ENCODE measurements around the gene TMEM243. TPM values are rescaled to one million over a fixed set of nuclear protein-coding genes. Genes with fewer than 3 reads are reported as not detected.
A peak's percentile ranks its signal among the peaks of the same experiment; 100 is the strongest.

TMEM243 gene
- total and polyA plus RNA-seq, 3 experiments from 2014 or later, result 62.9 to 73.3 (median 67.4) TPM

DNA sequence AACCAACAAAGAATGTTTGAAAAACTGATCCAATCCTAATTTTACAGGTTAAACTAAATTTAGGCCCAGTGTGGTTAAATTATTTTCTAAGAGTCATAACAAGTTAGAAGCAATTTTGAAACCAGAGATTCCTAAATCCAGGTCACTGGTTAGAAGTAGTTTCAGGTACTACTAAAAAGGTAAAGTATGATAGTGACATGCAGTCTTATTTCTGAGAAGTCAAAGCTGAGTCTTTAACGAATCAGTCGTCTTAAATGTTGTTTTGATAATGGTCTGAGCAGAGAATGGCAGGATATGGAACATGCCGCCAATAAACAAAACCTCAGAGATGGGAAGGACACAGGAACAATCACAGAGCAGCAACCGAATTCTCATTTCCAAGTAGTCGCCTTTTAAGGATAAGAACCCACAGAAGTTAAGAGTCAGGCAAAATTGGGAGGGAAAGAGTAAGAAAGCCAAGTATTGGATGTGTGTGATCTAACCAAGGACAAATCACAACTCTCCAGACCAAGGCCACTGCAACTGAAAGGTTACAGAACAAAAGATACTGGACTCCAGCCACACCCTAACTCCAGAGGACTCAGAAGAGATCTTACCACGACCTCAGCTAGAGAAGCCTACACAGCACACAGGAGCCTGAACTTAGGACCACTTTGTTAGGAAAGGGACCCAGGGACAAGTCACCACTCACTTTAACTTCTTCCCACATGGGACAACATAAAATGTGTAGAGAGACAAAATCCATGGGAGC is 19.7 kb downstream of the TMEM243 start:
- H3K27me3 Mint-ChIP-seq, result no peaks in the 10 kb centered on the region
- Histone ChIP-seq H3K27ac (ENCODE audit: low read depth, low read length) (no peak overlapping the region), H3K27me3 (ENCODE audit: insufficient read depth, low read length, poor library complexity, severe bottlenecking) (no peaks in the 10 kb centered on the region), H3K4me3 (ENCODE audit: low read length) (no peak overlapping the region), H3K4me1 (ENCODE audit: insufficient read depth, low read length) (peaks cover 40% of the 10 kb centered on the region), H3K9me3 (ENCODE audit: low read length) (no peaks in the 10 kb centered on the region), H3K36me3 (ENCODE audit: insufficient read depth, low read length) (peaks cover 27% of the 10 kb centered on the region)
- DNase-seq, result no peak
- POLR2A ChIA-PET, result interaction anchor here (2.2 kb wide), 1 partner anchor 47 kb away, joined by 8 read pairs; the partner anchor contains the start of gene DMTF1
- CTCF ChIA-PET, result interaction anchor here (2.6 kb wide), 1 partner anchor 13 kb away, joined by 7 read pairs; no protein-coding TSS in a partner anchor
- H3K27ac Mint-ChIP-seq, result peak overlapping the region; percentile 35 to 93 (median 76)
- H3K4me1 Mint-ChIP-seq, result peaks cover 58 to 76% (median 76%) of the 10 kb centered on the region in 3 donors
- H3K36me3 Mint-ChIP-seq, result peaks cover 11 to 69% (median 21%) of the 10 kb centered on the region in 3 donors
- H3K4me3 Mint-ChIP-seq, result peak overlapping the region in 1 of 7 donors; percentile 15
- peaks cover 6 to 11% (median 8%) of the 10 kb centered on the region in 5 donors for H3K9me3 Mint-ChIP-seq

DNA sequence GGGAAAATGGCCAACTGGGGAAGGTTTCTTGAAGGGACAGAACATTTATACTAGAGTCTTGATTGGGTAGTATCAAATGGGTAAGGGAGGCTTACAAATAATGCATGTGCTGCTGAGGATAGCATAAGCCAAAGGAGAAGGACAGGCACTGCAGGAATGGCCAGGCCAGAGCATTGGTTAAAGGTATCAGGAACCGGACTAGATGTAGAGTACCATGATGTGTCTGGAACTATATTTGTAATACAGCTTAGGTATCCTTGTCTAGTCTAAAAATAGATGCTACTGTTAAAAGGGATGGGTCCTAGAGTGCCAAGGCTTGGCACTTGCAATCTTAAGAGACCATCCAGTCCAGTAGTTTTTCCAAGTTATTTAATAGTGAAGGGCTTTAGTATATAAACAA is 20.3 kb downstream of the TMEM243 start:
- no peak overlapping the region for H3K27ac ChIP-seq (ENCODE audit: low read depth, low read length)
- ChIA-PET POLR2A (interaction anchor here (0.8 to 2.2 kb wide), 3 partner anchors 13 to 46 kb away, joined by 3 to 8 read pairs (median 5); partner anchors contain the start of genes DMTF1 and TMEM243), CTCF (interaction anchor here (1.4 to 2.6 kb wide), 4 partner anchors 9 to 20 kb away, joined by 3 to 7 read pairs (median 5); partner anchors contain the start of gene TMEM243)
- peaks cover 40% of the 10 kb centered on the region for H3K4me1 ChIP-seq (ENCODE audit: insufficient read depth, low read length)
- no peaks in the 10 kb centered on the region for H3K9me3 ChIP-seq (ENCODE audit: low read length)
- H3K27ac Mint-ChIP-seq, result peak overlapping the region in 7 of 8 donors; percentile 41 to 82 (median 64)
- H3K4me3 Mint-ChIP-seq, result no peak overlapping the region
- no peaks in the 10 kb centered on the region for H3K27me3 Mint-ChIP-seq
- H3K36me3 ChIP-seq (ENCODE audit: insufficient read depth, low read length), result peaks cover 32% of the 10 kb centered on the region
- no peak overlapping the region for H3K4me3 ChIP-seq (ENCODE audit: low read length)
- DNase-seq, result no peak
- H3K36me3 Mint-ChIP-seq, result peaks cover 10 to 74% (median 19%) of the 10 kb centered on the region in 3 donors
- no peaks in the 10 kb centered on the region for H3K27me3 ChIP-seq (ENCODE audit: insufficient read depth, low read length, poor library complexity, severe bottlenecking)
- peaks cover 4 to 7% (median 5%) of the 10 kb centered on the region in 5 donors for H3K9me3 Mint-ChIP-seq
- H3K4me1 Mint-ChIP-seq, result peaks cover 55 to 75% (median 73%) of the 10 kb centered on the region in 3 donors

DNA sequence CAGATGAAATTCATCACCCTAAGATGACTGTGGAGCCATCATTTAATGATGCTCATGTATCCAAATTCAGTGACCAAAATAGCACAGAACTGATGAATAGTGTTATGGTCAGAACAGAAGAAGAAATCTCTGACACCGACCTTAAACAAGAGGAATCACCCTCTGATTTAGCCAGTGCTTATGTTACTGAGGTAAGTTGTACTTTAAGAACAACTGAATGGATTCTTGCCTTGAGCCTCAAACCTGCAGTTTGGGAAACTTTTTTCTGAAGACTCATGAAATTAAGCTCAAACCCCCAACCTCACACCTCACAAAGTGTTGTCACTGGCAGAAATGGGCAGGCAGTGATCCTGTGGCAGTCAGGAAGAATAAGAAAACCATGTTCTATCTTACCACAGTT is 25.6 kb downstream of the TMEM243 start:
- Histone ChIP-seq H3K27me3 (ENCODE audit: insufficient read depth, low read length, poor library complexity, severe bottlenecking) (no peaks in the 10 kb centered on the region), H3K36me3 (ENCODE audit: insufficient read depth, low read length) (peaks cover 58% of the 10 kb centered on the region), H3K9me3 (ENCODE audit: low read length) (no peaks in the 10 kb centered on the region), H3K4me3 (ENCODE audit: low read length) (no peak overlapping the region), H3K27ac (ENCODE audit: low read depth, low read length) (no peak overlapping the region), H3K4me1 (ENCODE audit: insufficient read depth, low read length) (no peaks in the 10 kb centered on the region)
- peaks cover 0 to 87% (median 26%) of the 10 kb centered on the region in 3 donors for H3K36me3 Mint-ChIP-seq
- DNase-seq, result no peak
- no peak overlapping the region for H3K4me3 Mint-ChIP-seq
- ChIA-PET POLR2A (no interaction called here), CTCF (no interaction called here)
- H3K27me3 Mint-ChIP-seq, result no peaks in the 10 kb centered on the region
- no peaks in the 10 kb centered on the region for H3K9me3 Mint-ChIP-seq
- peak overlapping the region in 5 of 8 donors; percentile 8 to 73 (median 56) for H3K27ac Mint-ChIP-seq
- peaks cover 19 to 58% (median 54%) of the 10 kb centered on the region in 3 donors for H3K4me1 Mint-ChIP-seq

DNA sequence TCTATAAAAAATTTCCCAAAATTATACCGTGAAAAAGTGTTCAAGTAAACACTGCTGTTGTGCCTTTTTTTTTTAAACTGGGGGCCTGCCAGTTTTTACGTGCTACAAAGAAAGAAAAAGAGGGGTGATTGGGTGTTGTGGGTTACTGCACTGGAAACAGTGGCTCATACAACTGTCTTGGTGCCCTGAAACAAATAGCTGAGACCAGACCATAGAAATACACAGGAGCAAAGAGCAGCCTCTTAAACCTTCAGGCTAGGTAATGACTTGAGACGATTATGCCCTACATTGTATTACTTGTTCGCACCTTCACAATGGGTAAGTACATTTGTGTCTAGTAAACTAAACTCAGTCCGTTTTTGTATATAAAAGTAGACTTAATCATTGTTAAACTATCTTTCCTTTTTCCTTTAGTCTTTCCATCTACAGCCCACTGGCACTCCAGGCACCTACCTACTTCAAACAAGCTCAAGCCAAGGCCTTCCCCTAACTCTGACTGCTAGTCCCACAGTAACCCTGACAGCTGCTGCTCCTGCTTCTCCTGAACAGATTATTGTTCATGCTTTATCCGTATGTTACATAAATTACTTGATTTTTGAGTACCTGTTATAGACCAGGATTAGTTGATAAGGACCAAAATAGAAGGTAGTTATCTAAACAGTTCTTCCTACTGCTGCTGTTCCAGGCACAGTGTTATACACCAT is 26.6 kb downstream of the TMEM243 start:
- CTCF ChIA-PET, result no interaction called here
- POLR2A ChIA-PET, result interaction anchor here (0.8 kb wide), 1 partner anchor 26 kb away, joined by 3 read pairs; the partner anchor contains the start of gene TMEM243

DNA sequence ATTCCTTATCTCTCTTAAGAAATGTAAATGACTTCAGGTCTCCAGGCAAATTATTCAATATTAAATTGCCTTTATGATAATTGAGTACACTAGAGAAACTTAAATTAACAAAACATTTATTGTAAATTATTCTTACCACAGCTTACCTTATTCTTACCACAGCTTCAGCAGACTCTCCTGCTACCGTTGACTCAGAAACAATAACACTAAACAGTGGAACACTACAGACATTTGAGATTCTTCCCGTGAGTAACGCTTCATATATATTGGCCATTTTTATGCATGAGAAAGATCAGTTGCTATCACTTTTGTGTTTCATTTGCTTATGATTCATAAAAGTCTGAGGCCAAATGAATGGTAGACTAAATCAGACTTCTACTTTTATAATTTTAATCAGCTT is 28.7 kb downstream of the TMEM243 start:
- POLR2A ChIA-PET, result interaction anchor here (1.0 kb wide), 1 partner anchor 28 kb away, joined by 3 read pairs; no protein-coding TSS in a partner anchor
- Histone ChIP-seq H3K36me3 (ENCODE audit: insufficient read depth, low read length) (peaks cover 55% of the 10 kb centered on the region), H3K27me3 (ENCODE audit: insufficient read depth, low read length, poor library complexity, severe bottlenecking) (no peaks in the 10 kb centered on the region), H3K4me1 (ENCODE audit: insufficient read depth, low read length) (no peaks in the 10 kb centered on the region), H3K4me3 (ENCODE audit: low read length) (no peak overlapping the region), H3K27ac (ENCODE audit: low read depth, low read length) (no peak overlapping the region), H3K9me3 (ENCODE audit: low read length) (no peaks in the 10 kb centered on the region)
- CTCF ChIA-PET, result no interaction called here
- Mint-ChIP-seq H3K9me3 (no peaks in the 10 kb centered on the region), H3K4me3 (no peak overlapping the region), H3K27ac (peak overlapping the region in 6 of 8 donors; percentile 7 to 91 (median 39)), H3K36me3 (peaks cover 0 to 84% (median 26%) of the 10 kb centered on the region in 3 donors), H3K4me1 (peaks cover 20 to 53% (median 47%) of the 10 kb centered on the region in 3 donors), H3K27me3 (no peaks in the 10 kb centered on the region)
- no peak for DNase-seq

More for the DNA sequence above, 26.6 kb downstream of the TMEM243 start:
- Histone ChIP-seq H3K27ac (ENCODE audit: low read depth, low read length) (no peak overlapping the region), H3K36me3 (ENCODE audit: insufficient read depth, low read length) (peaks cover 61% of the 10 kb centered on the region), H3K4me3 (ENCODE audit: low read length) (no peak overlapping the region), H3K9me3 (ENCODE audit: low read length) (no peaks in the 10 kb centered on the region), H3K4me1 (ENCODE audit: insufficient read depth, low read length) (no peaks in the 10 kb centered on the region), H3K27me3 (ENCODE audit: insufficient read depth, low read length, poor library complexity, severe bottlenecking) (no peaks in the 10 kb centered on the region)
- Mint-ChIP-seq H3K9me3 (no peaks in the 10 kb centered on the region), H3K4me1 (peaks cover 19 to 61% (median 54%) of the 10 kb centered on the region in 3 donors), H3K27ac (peak overlapping the region; percentile 2 to 82 (median 70)), H3K36me3 (peaks cover 0 to 87% (median 29%) of the 10 kb centered on the region in 3 donors), H3K27me3 (no peaks in the 10 kb centered on the region), H3K4me3 (peak overlapping the region in 1 of 7 donors; percentile 58)
- DNase-seq, result no peak

DNA sequence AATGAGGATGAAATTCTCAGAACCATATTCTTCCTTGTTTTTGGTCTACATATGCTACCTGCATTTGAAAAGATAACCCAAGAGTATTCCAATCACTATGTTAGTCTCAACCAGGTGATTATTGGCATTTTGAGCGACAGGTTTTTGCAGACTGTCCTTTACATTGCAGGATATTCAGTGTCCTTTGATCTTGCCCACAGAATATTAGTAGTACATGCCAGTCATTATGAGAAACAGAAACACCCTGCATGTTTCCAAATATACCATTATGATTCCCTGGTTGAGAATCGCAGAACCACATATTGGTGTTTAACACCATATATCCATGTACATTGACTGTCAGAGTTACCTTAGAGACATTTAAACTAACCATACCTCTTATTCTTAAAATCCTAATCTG is 30.6 kb downstream of the TMEM243 start:
- no peak for DNase-seq
- Histone ChIP-seq H3K4me3 (ENCODE audit: low read length) (no peak overlapping the region), H3K36me3 (ENCODE audit: insufficient read depth, low read length) (peaks cover 47% of the 10 kb centered on the region), H3K27ac (ENCODE audit: low read depth, low read length) (no peak overlapping the region), H3K9me3 (ENCODE audit: low read length) (no peaks in the 10 kb centered on the region), H3K27me3 (ENCODE audit: insufficient read depth, low read length, poor library complexity, severe bottlenecking) (no peaks in the 10 kb centered on the region), H3K4me1 (ENCODE audit: insufficient read depth, low read length) (no peaks in the 10 kb centered on the region)
- POLR2A ChIA-PET, result no interaction called here
- CTCF ChIA-PET, result no interaction called here
- peaks cover 26 to 56% (median 50%) of the 10 kb centered on the region in 3 donors for H3K4me1 Mint-ChIP-seq
- peak overlapping the region in 4 of 8 donors; percentile 21 to 44 (median 32) for H3K27ac Mint-ChIP-seq
- H3K27me3 Mint-ChIP-seq, result no peaks in the 10 kb centered on the region
- peaks cover 0 to 84% (median 30%) of the 10 kb centered on the region in 3 donors for H3K36me3 Mint-ChIP-seq
- H3K9me3 Mint-ChIP-seq, result no peaks in the 10 kb centered on the region
- no peak overlapping the region for H3K4me3 Mint-ChIP-seq

DNA sequence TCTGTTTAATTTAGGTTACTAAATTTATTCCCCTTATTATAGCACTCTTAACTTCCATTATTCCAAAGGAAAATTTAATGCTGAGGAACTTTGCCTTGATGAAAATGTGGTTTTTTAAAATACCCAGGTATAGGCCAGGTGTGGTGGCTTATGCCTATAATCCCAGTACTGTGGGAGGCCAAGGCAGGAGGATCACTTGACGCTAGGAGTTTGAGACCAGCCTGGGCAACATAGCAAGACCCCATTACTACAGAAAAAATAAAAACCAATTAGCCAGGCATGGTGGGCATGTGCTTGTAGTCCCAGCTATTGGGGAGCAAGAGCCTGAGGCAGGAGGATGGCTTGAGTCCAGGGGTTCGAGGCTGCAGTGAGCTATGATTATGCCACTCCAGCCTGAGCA is 32.4 kb downstream of the TMEM243 start:
- no peaks in the 10 kb centered on the region for H3K9me3 Mint-ChIP-seq
- POLR2A ChIA-PET, result no interaction called here
- Histone ChIP-seq H3K27me3 (ENCODE audit: insufficient read depth, low read length, poor library complexity, severe bottlenecking) (no peaks in the 10 kb centered on the region), H3K4me3 (ENCODE audit: low read length) (no peak overlapping the region), H3K9me3 (ENCODE audit: low read length) (no peaks in the 10 kb centered on the region), H3K4me1 (ENCODE audit: insufficient read depth, low read length) (no peaks in the 10 kb centered on the region), H3K36me3 (ENCODE audit: insufficient read depth, low read length) (peaks cover 42% of the 10 kb centered on the region), H3K27ac (ENCODE audit: low read depth, low read length) (no peak overlapping the region)
- H3K27ac Mint-ChIP-seq, result peak overlapping the region in 4 of 8 donors; percentile 12 to 58 (median 38)
- CTCF ChIA-PET, result interaction anchor here (1.2 to 2.1 kb wide), 2 partner anchors 34 to 49 kb away, joined by 3 to 5 read pairs; no protein-coding TSS in a partner anchor
- H3K27me3 Mint-ChIP-seq, result no peaks in the 10 kb centered on the region
- no peak for DNase-seq
- no peak overlapping the region for H3K4me3 Mint-ChIP-seq
- peaks cover 27 to 46% (median 45%) of the 10 kb centered on the region in 3 donors for H3K4me1 Mint-ChIP-seq
- H3K36me3 Mint-ChIP-seq, result peaks cover 0 to 87% (median 22%) of the 10 kb centered on the region in 3 donors
